Measurements from ENCODE around the gene OR10P1. TPM values are rescaled to one million over a fixed set of nuclear protein-coding genes. Genes with fewer than 3 reads are reported as not detected.
A peak's percentile ranks its signal among the peaks of the same experiment; 100 is the strongest.

The OR10P1 gene
- total RNA-seq, 2 experiments from 2014 or later: not detected

DNA sequence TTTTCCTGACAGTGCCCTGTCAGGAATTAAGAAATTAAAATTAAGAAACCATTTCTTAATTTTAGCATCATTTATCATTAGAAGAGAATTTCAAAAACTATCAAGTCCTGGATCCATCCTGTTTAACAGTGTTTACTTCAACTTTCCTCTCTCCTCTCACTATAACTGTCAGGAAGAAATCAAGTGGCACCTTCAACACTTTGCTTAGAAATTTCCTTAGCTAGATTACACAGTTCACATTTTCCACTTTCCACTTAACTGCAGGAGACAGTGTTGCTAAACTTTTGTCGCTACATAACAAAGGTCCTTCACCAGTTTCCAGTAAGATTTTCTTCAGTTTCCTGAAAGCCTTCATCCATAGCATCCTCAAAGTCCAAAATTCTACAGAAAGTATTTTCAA is 21.9 kb upstream of the OR10P1 start:
- POLR2A ChIA-PET: no interaction called here
- intact Hi-C loops (cut with micrococcal nuclease): no loop called here
- H3K27me3 Mint-ChIP-seq: peaks cover 27% of the 10 kb centered on the region
- no peak for DNase-seq
- peaks cover 20% of the 10 kb centered on the region for H3K9me3 Mint-ChIP-seq
- H3K27ac Mint-ChIP-seq: no peak overlapping the region
- no peaks in the 10 kb centered on the region for H3K36me3 Mint-ChIP-seq (ENCODE audit: low read depth)
- no peak overlapping the region for H3K4me3 Mint-ChIP-seq
- ATAC-seq: no peak
- CTCF ChIA-PET: interaction anchor here (1.1 to 2.7 kb wide), 2 partner anchors 14 to 41 kb away, joined by 3 to 12 read pairs; no protein-coding TSS in a partner anchor
- TF ChIP-seq, protein P1, sequence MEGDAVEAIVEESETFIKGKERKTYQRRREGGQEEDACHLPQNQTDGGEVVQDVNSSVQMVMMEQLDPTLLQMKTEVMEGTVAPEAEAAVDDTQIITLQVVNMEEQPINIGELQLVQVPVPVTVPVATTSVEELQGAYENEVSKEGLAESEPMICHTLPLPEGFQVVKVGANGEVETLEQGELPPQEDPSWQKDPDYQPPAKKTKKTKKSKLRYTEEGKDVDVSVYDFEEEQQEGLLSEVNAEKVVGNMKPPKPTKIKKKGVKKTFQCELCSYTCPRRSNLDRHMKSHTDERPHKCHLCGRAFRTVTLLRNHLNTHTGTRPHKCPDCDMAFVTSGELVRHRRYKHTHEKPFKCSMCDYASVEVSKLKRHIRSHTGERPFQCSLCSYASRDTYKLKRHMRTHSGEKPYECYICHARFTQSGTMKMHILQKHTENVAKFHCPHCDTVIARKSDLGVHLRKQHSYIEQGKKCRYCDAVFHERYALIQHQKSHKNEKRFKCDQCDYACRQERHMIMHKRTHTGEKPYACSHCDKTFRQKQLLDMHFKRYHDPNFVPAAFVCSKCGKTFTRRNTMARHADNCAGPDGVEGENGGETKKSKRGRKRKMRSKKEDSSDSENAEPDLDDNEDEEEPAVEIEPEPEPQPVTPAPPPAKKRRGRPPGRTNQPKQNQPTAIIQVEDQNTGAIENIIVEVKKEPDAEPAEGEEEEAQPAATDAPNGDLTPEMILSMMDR (IDR thresholded peaks at IDR 0.05): no peak
- H3K4me1 Mint-ChIP-seq (ENCODE audit: low read depth): peaks cover 8% of the 10 kb centered on the region

DNA sequence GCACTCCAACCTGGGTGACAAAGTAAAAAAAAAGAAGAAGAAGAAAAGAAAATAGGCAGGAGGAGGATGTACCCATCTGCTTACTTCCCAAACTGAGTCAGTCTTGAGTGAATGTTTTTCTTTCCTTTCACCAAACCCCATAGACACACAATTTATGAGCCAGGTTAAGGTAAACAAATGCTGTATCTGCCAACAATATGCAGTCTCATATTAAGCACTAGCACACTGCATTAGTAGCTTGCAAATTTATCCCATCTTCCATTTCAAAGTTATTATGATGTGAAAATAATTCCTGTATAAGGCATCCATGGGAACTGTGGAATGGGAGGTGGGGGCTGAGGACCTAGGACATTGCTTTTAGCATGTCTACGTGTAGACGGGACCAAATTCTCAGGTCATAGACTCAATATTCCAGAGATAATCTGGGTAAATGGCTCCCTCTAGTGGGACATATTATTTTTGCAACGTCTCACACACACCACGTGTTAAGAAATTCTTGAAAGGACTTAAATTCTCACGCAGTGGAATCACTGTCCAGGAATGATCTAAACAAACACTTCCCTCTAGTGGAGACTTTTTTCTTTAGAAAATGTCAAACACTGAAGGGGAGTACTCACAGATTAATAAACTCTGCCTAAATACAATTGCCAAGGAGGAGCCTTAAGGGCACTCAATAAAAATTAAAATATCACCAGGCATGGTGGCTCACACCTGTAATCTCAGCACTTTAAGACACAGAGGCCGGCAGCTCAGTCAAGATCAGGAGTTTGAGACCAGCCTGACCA is 17.1 kb upstream of the OR10P1 start:
- intact Hi-C loops (cut with micrococcal nuclease): loop anchor here (2.0 kb wide), 1 partner anchor 431 kb away; no protein-coding TSS in a partner anchor
- CTCF ChIA-PET: interaction anchor here (0.6 to 5.5 kb wide), 19 partner anchors 8 to 432 kb away, joined by 3 to 45 read pairs (median 4); no protein-coding TSS in a partner anchor
- peak; percentile 68 for ATAC-seq

DNA sequence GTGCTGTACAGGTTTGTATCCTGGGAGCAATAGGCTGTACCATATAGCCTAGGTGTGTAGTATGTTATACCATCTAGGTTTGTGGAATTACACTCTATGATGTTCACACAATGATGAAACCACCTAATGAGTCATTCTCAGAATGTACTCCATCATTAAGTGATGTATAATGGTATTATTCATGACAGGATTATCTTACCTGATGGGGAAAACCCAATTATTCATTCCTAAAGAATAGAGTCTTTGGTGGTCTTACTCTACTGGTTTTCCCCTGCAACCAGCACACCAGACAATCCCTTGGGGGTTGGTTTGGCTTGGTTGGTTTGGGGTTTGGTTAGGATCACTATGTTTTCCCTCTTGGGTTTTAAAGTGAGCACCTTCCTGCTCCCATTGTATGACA is 12.6 kb upstream of the OR10P1 start:
- Mint-ChIP-seq H3K27me3 (peaks cover 25% of the 10 kb centered on the region), H3K4me1 (ENCODE audit: low read depth) (peaks cover 20% of the 10 kb centered on the region), H3K36me3 (ENCODE audit: low read depth) (no peaks in the 10 kb centered on the region), H3K27ac (no peak overlapping the region), H3K4me3 (no peak overlapping the region), H3K9me3 (no peaks in the 10 kb centered on the region)
- ChIA-PET POLR2A (no interaction called here), CTCF (interaction anchor here (4.9 kb wide), 1 partner anchor 33 kb away, joined by 30 read pairs; no protein-coding TSS in a partner anchor)
- TF ChIP-seq, protein P1 (IDR thresholded peaks at IDR 0.05): no peak
- intact Hi-C loops (cut with micrococcal nuclease): loop anchor here (1.0 kb wide), 1 partner anchor 28 kb away; no protein-coding TSS in a partner anchor
- DNase-seq: peak; percentile 36
- ATAC-seq: peak; percentile 83

More for the DNA sequence above, 17.1 kb upstream of the OR10P1 start:
- H3K27me3 Mint-ChIP-seq: peaks cover 22% of the 10 kb centered on the region
- H3K4me3 Mint-ChIP-seq: no peak overlapping the region
- DNase-seq: peak; percentile 46
- peaks cover 20% of the 10 kb centered on the region for H3K9me3 Mint-ChIP-seq
- POLR2A ChIA-PET: no interaction called here
- H3K27ac Mint-ChIP-seq: no peak overlapping the region
- TF ChIP-seq, protein P1 (IDR thresholded peaks at IDR 0.05): peak; percentile 86
- H3K36me3 Mint-ChIP-seq (ENCODE audit: low read depth): no peaks in the 10 kb centered on the region
- peaks cover 8% of the 10 kb centered on the region for H3K4me1 Mint-ChIP-seq (ENCODE audit: low read depth)

DNA sequence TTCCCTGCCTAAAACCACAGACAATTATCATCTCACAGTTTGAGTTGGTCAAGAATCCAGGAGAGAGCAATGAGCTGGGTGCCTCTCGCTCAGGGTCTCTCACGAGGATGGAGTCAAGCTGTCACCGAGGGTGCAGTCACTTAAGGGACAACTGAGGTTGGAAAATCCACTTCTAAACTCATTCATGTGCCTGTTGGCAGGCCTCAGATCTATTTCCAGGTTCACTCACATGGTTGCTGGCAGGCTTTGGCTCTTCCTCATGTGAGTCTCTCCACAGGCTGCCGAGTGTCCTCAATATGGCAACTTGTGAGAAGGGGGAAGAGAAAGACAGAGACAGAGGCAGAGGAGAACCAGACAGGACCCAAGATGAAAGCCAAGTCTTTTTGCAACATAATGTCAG is 10.5 kb upstream of the OR10P1 start:
- Mint-ChIP-seq H3K4me1 (ENCODE audit: low read depth) (peaks cover 28% of the 10 kb centered on the region), H3K9me3 (no peaks in the 10 kb centered on the region), H3K36me3 (ENCODE audit: low read depth) (no peaks in the 10 kb centered on the region), H3K27ac (no peak overlapping the region), H3K4me3 (no peak overlapping the region), H3K27me3 (peaks cover 22% of the 10 kb centered on the region)
- ChIA-PET CTCF (interaction anchor here (4.5 to 4.9 kb wide), 2 partner anchors 20 to 31 kb away, joined by 30 to 38 read pairs; no protein-coding TSS in a partner anchor), POLR2A (no interaction called here)
- no peak for DNase-seq
- TF ChIP-seq, protein P1 (IDR thresholded peaks at IDR 0.05): no peak
- intact Hi-C loops (cut with micrococcal nuclease): no loop called here
- ATAC-seq: no peak

Measured in activated CD8-positive, alpha-beta T cell treated with anti-CD3 and anti-CD28 coated beads for 36 hours (primary cell).